Measurements from ENCODE around the gene DOCK8. TPM values are rescaled to one million over a fixed set of nuclear protein-coding genes. Genes with fewer than 3 reads are reported as not detected.
A peak's percentile ranks its signal among the peaks of the same experiment; 100 is the strongest.

DOCK8 gene
- total and polyA plus RNA-seq, 2 experiments from 2014 or later, result 0.94 to 1.2 TPM

DNA sequence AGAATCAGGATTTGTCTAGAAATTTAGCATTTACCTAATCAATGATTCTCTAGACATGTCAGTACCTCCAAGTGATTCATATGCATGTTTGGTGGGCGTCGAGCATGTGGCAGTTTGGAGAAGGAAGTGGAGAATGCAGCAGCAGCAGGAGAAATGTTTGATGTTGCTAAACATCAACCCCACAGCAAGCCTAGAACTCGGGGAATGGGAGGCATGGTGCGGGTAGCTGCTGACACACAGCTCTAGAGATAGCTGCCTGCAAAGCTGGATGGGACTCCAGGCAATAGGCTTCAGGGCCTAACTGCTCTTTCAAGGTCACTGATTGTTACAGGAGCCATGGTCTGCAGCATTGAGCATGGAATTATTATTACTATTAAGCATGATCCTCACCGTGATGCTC, 137.3 kb downstream of the DOCK8 start (continued):
- TF ChIP-seq, protein P1, sequence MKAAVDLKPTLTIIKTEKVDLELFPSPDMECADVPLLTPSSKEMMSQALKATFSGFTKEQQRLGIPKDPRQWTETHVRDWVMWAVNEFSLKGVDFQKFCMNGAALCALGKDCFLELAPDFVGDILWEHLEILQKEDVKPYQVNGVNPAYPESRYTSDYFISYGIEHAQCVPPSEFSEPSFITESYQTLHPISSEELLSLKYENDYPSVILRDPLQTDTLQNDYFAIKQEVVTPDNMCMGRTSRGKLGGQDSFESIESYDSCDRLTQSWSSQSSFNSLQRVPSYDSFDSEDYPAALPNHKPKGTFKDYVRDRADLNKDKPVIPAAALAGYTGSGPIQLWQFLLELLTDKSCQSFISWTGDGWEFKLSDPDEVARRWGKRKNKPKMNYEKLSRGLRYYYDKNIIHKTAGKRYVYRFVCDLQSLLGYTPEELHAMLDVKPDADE (IDR thresholded peaks at IDR 0.05), result no peak
- TF ChIP-seq, protein P2, sequence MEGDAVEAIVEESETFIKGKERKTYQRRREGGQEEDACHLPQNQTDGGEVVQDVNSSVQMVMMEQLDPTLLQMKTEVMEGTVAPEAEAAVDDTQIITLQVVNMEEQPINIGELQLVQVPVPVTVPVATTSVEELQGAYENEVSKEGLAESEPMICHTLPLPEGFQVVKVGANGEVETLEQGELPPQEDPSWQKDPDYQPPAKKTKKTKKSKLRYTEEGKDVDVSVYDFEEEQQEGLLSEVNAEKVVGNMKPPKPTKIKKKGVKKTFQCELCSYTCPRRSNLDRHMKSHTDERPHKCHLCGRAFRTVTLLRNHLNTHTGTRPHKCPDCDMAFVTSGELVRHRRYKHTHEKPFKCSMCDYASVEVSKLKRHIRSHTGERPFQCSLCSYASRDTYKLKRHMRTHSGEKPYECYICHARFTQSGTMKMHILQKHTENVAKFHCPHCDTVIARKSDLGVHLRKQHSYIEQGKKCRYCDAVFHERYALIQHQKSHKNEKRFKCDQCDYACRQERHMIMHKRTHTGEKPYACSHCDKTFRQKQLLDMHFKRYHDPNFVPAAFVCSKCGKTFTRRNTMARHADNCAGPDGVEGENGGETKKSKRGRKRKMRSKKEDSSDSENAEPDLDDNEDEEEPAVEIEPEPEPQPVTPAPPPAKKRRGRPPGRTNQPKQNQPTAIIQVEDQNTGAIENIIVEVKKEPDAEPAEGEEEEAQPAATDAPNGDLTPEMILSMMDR (conservative IDR thresholded peaks at IDR 0.05; ENCODE audit: low read depth in 2 of 2), result no peak
- no peak for TF ChIP-seq CREB1 (CRISPR knock-in tag; IDR thresholded peaks at IDR 0.05; ENCODE audit: low read depth)

DNA sequence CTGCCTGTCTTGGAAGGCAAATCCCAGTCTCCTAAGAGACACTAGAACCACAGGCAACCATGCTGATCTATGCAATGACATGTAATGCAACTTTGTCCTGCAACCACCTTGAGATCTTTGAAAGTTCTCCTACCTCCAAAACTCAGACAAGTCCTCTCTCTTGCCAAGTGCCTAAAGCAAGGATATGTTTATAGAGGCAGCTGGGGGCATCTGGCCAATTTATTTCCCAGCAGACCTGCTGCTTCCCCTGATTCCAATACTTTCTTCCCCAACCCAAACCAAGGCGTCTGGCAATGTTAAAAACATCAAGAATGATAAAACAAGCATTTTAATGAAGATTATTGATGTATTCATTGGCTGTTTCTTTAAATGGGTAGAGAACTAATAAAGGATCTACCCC, 138.4 kb downstream of the DOCK8 start:
- H3K27ac ChIP-seq (ENCODE audit: low read depth), result no peak overlapping the region
- no peaks in the 10 kb centered on the region for H4K20me1 ChIP-seq (replicated peaks; ENCODE audit: insufficient read depth)
- peaks cover 2% of the 10 kb centered on the region; the same call in 1 of the 3 replicates for H3K4me1 Mint-ChIP-seq
- TF ChIP-seq STAT1 (IDR thresholded peaks at IDR 0.05; ENCODE audit: unreplicated experiment), result no peak
- no peaks in the 10 kb centered on the region for H3K27me3 Mint-ChIP-seq (ENCODE audit: insufficient read depth, low read depth, poor library complexity)
- DNase-seq (ENCODE audit: low spot score), result no peak
- H3K9me2 ChIP-seq (ENCODE audit: insufficient read depth), result no peaks in the 10 kb centered on the region
- no peaks in the 10 kb centered on the region for H3K36me3 Mint-ChIP-seq (ENCODE audit: low read depth)
- H3K27ac Mint-ChIP-seq, result no peak overlapping the region
- H3K4me2 ChIP-seq, result no peak overlapping the region
- H3K9me3 Mint-ChIP-seq, result no peaks in the 10 kb centered on the region
- no peaks in the 10 kb centered on the region for H3K27me3 ChIP-seq (ENCODE audit: insufficient read depth)
- H3K4me1 ChIP-seq (ENCODE audit: insufficient read depth), result no peaks in the 10 kb centered on the region
- no peak overlapping the region for H3K4me3 ChIP-seq
- no peak overlapping the region for H3K4me3 Mint-ChIP-seq
- no peak for ATAC-seq
- no peaks in the 10 kb centered on the region for H3F3A ChIP-seq (replicated peaks; ENCODE audit: low read depth)
- H3K36me3 ChIP-seq (ENCODE audit: insufficient read depth), result no peaks in the 10 kb centered on the region
- no peaks in the 10 kb centered on the region for H3K79me2 ChIP-seq (replicated peaks; ENCODE audit: insufficient read depth)
- H2AFZ ChIP-seq, result no peak overlapping the region

DNA sequence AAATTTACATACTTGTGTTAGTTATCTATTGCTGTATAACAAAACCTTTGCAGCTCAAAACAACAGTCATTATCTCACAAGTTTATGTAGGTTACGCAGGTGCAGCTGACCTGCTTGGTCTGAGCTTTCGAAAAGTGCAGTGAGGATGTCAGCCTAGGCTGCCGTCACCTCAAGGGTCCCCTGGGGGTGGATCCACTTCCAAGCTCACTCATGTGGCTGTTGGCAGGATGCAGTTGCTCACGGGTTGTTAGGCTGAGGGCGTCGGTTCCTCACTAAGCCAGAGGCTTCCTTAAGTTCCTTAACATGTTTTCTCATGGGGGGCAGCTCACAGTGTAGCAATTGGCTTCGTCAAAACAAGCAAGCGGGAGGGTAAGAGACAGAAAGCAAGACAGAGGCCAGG, 139.8 kb downstream of the DOCK8 start:
- ATAC-seq (no peak), DNase-seq (ENCODE audit: low spot score) (no peak)
- Histone ChIP-seq H3K27me3 (ENCODE audit: insufficient read depth) (no peaks in the 10 kb centered on the region), H2AFZ (peak overlapping the region; percentile 43; the same call in 1 of the 2 replicates), H3F3A (replicated peaks; ENCODE audit: low read depth) (no peaks in the 10 kb centered on the region), H3K27ac (ENCODE audit: low read depth) (no peak overlapping the region), H3K4me1 (ENCODE audit: insufficient read depth) (no peaks in the 10 kb centered on the region), H3K4me2 (no peak overlapping the region), H3K36me3 (ENCODE audit: insufficient read depth) (no peaks in the 10 kb centered on the region), H4K20me1 (replicated peaks; ENCODE audit: insufficient read depth) (no peaks in the 10 kb centered on the region), H3K9me2 (ENCODE audit: insufficient read depth) (no peaks in the 10 kb centered on the region), H3K4me3 (no peak overlapping the region), H3K79me2 (replicated peaks; ENCODE audit: insufficient read depth) (no peaks in the 10 kb centered on the region)
- H3K9me3 Mint-ChIP-seq, result no peaks in the 10 kb centered on the region
- H3K27me3 Mint-ChIP-seq (ENCODE audit: insufficient read depth, low read depth, poor library complexity), result no peaks in the 10 kb centered on the region
- H3K27ac Mint-ChIP-seq, result no peak overlapping the region
- no peaks in the 10 kb centered on the region for H3K36me3 Mint-ChIP-seq (ENCODE audit: low read depth)
- no peak overlapping the region for H3K4me3 Mint-ChIP-seq
- no peaks in the 10 kb centered on the region for H3K4me1 Mint-ChIP-seq
- TF ChIP-seq NANOG (IDR thresholded peaks at IDR 0.05; ENCODE audit: borderline replicate concordance) (no peak), EZH2phosphoT487 (IDR thresholded peaks at IDR 0.05; ENCODE audit: unreplicated experiment) (no peak), STAT1 (IDR thresholded peaks at IDR 0.05; ENCODE audit: unreplicated experiment) (no peak), CREB1 (CRISPR knock-in tag; IDR thresholded peaks at IDR 0.05; ENCODE audit: low read depth) (no peak), POLR2AphosphoS5 (IDR thresholded peaks at IDR 0.05; ENCODE audit: low read depth) (no peak)
- TF ChIP-seq, protein P3, sequence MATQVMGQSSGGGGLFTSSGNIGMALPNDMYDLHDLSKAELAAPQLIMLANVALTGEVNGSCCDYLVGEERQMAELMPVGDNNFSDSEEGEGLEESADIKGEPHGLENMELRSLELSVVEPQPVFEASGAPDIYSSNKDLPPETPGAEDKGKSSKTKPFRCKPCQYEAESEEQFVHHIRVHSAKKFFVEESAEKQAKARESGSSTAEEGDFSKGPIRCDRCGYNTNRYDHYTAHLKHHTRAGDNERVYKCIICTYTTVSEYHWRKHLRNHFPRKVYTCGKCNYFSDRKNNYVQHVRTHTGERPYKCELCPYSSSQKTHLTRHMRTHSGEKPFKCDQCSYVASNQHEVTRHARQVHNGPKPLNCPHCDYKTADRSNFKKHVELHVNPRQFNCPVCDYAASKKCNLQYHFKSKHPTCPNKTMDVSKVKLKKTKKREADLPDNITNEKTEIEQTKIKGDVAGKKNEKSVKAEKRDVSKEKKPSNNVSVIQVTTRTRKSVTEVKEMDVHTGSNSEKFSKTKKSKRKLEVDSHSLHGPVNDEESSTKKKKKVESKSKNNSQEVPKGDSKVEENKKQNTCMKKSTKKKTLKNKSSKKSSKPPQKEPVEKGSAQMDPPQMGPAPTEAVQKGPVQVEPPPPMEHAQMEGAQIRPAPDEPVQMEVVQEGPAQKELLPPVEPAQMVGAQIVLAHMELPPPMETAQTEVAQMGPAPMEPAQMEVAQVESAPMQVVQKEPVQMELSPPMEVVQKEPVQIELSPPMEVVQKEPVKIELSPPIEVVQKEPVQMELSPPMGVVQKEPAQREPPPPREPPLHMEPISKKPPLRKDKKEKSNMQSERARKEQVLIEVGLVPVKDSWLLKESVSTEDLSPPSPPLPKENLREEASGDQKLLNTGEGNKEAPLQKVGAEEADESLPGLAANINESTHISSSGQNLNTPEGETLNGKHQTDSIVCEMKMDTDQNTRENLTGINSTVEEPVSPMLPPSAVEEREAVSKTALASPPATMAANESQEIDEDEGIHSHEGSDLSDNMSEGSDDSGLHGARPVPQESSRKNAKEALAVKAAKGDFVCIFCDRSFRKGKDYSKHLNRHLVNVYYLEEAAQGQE (IDR thresholded peaks at IDR 0.05; ENCODE audit: unreplicated experiment), result no peak
- TF ChIP-seq, protein P2 (conservative IDR thresholded peaks at IDR 0.05; ENCODE audit: low read depth in 2 of 2), result no peak

All from GM23338 (cell line).